ENCODE measurements around the gene TFAP2A.

TFAP2A gene

GRCh38 chr6:10382322-10382721 lies 32.6 kb downstream of the TFAP2A start:
- DNase-seq, result no peak

GRCh38 chr6:10381830-10382208 lies 33.1 kb downstream of the TFAP2A start:
- DNase-seq, result no peak

- DNase-seq, result no peak
These were observed 33.6 kb downstream of the TFAP2A start for GRCh38 chr6:10381133-10381829.

- no peak for DNase-seq
These were observed 39.4 kb downstream of the TFAP2A start for GRCh38 chr6:10375391-10375969.

- DNase-seq, result no peak
These were observed 41.1 kb downstream of the TFAP2A start for GRCh38 chr6:10373642-10374359.

GRCh38 chr6:10369896-10370295 lies 45.0 kb downstream of the TFAP2A start:
- no peak for DNase-seq

- no peak for DNase-seq
These were observed 46.0 kb downstream of the TFAP2A start for GRCh38 chr6:10368861-10369260.

- DNase-seq, result no peak
These were observed 51.0 kb downstream of the TFAP2A start for GRCh38 chr6:10363911-10364310.

- no peak for DNase-seq
These were observed 52.6 kb downstream of the TFAP2A start for GRCh38 chr6:10362300-10362699.

GRCh38 chr6:10361428-10361827 lies 53.4 kb downstream of the TFAP2A start:
- no peak for DNase-seq

- no peak for DNase-seq
These were observed 55.3 kb downstream of the TFAP2A start for GRCh38 chr6:10359581-10359980.

- no peak for DNase-seq
These were observed 59.7 kb downstream of the TFAP2A start for GRCh38 chr6:10355115-10355702.

GRCh38 chr6:10351791-10352190 lies 63.1 kb downstream of the TFAP2A start:
- DNase-seq, result no peak

GRCh38 chr6:10350720-10351119 lies 64.2 kb downstream of the TFAP2A start:
- no peak for DNase-seq

- DNase-seq, result no peak
These were observed 67.1 kb downstream of the TFAP2A start for GRCh38 chr6:10347561-10348327.

Measured in NCI-H345 (cell line).